H1 (cell line): ENCODE measurements around the gene CASR. TPM values are rescaled to one million over a fixed set of nuclear protein-coding genes. Genes with fewer than 3 reads are reported as not detected.

Experiments used
- CTCF ChIP-seq, 3 experiments: IDR thresholded peaks; 1 replicate in 2 of 3; 2 replicates in 1 of 3; pipeline versions ENCODE4 v1.5.1 to v1.6.1; 2011; ENCODE audit warnings: low read length in 3 of 3, mild to moderate bottlenecking in 3 of 3, inconsistent platforms in 2 of 3, low read depth in 1 of 3, moderate library complexity in 1 of 3; ENCODE audit not compliant: insufficient read depth in 1 of 3; ENCODE audit errors: control extremely low read depth in 1 of 3
- polyA plus RNA-seq, 7 experiments: library from polyadenylated mRNA; depleted of rRNA in 3 of 7; stranded (reverse) in 5 of 7; unstranded in 2 of 7; fragments of >200 nt in 5 of 7; fragments of 200-250 nt in 2 of 7; gene quantifications; 1 replicate in 5 of 7; 2 replicates in 1 of 7; 4 replicates in 1 of 7; pipeline versions ENCODE4 v1.2.1 to v1.2.3, GENCODE V29; 2011 to 2013; ENCODE audit warnings: missing spikeins in 2 of 7, mixed read lengths in 2 of 7
- total RNA-seq: library from RNA; stranded (reverse); fragmentation: NEBNext Ultra II Directional; extraction: Animal tissue kit (Norgen Biotek cat#: 25700); gene quantifications from 2 replicates; pipeline ENCODE4 v1.2.1, GENCODE V29; 2021

The CASR gene
- total and polyA plus RNA-seq, 2 of the 8 experiments (the other 6 are each of a cell fraction or from before 2014, with no cell fraction given), result 0.36 to 0.58 TPM

DNA sequence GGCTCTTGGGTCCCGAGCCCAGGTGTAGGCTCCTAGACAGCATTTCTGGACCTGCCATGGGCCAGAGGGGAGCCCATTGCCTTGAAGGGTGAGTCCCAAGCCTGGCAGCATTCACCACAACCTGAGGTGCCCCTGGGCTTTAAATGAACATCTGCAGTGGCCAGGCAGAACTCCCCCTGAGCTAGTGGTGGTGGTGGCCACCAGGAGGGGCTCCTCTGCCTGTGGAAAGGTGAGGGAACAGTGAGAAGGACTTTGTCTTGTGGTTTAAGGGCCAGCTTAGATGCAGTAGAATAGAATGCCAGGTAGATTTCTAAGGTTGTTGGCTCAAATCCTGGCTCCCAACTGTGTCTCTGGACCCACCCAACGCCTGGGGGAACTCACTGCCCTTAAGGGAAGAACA is 55.6 kb downstream of the CASR start (continued):
- TF ChIP-seq CTCF (IDR thresholded peaks at IDR 0.05; ENCODE audit: control extremely low read depth in 1 of 3, insufficient read depth in 1 of 3, low read depth in 1 of 3, low read length in 3 of 3), result peak; percentile 10 to 22 (median 15); a peak in 3 of 4 replicates
